ENCODE results near the gene LRRC7. TPM values are rescaled to one million over a fixed set of nuclear protein-coding genes. Genes with fewer than 3 reads are reported as not detected.

LRRC7 gene
- total and polyA plus RNA-seq, 2 of the 13 experiments (the other 11 are each of a cell fraction or from before 2014, with no cell fraction given) = not detected

GRCh38 chr1:69898403-69898947 lies 330.8 kb downstream of the LRRC7 start (continued):
- no peak for TF ChIP-seq MAFK (conservative IDR thresholded peaks at IDR 0.05 in 1 of 2, IDR thresholded peaks at IDR 0.05 in 1 of 2; ENCODE audit: low read length in 2 of 2)
- TF ChIP-seq KDM1A (CRISPR knock-in tag; IDR thresholded peaks at IDR 0.05) = no peak
- no peak for TF ChIP-seq ZNF558 (CRISPR knock-in tag; IDR thresholded peaks at IDR 0.05; ENCODE audit: borderline replicate concordance)
- no peak for TF ChIP-seq IRF2 (CRISPR knock-in tag; IDR thresholded peaks at IDR 0.05)
- no peak for TF ChIP-seq ZBTB46 (CRISPR knock-in tag; IDR thresholded peaks at IDR 0.05; ENCODE audit: borderline replicate concordance)

GRCh38 chr1:69911301-69911801 lies 343.6 kb downstream of the LRRC7 start:
- CTCF ChIA-PET (ENCODE audit: low intra/inter-chr PET ratio, low total read pairs) = no interaction called here
- intact Hi-C loops (cut with micrococcal nuclease; ENCODE audit: unreplicated experiment) = no loop called here
- TF ChIP-seq SMARCE1 (IDR thresholded peaks at IDR 0.05; ENCODE audit: borderline replicate concordance) (no peak), ZNF354B (CRISPR knock-in tag; IDR thresholded peaks at IDR 0.05) (no peak), MIXL1 (CRISPR knock-in tag; IDR thresholded peaks at IDR 0.05) (no peak), RORA (CRISPR knock-in tag; IDR thresholded peaks at IDR 0.05) (no peak), ZNF772 (CRISPR knock-in tag; IDR thresholded peaks at IDR 0.05) (no peak), ZNF841 (CRISPR knock-in tag; IDR thresholded peaks at IDR 0.05; ENCODE audit: borderline replicate concordance) (no peak), ZNF343 (CRISPR knock-in tag; IDR thresholded peaks at IDR 0.05) (no peak), SRSF4 (IDR thresholded peaks at IDR 0.05; ENCODE audit: low read depth, low read length, poor library complexity, severe bottlenecking) (no peak), SIN3A (IDR thresholded peaks at IDR 0.05; ENCODE audit: borderline replicate concordance, low read depth, low read length) (no peak), ZMAT5 (CRISPR knock-in tag; IDR thresholded peaks at IDR 0.05; ENCODE audit: borderline replicate concordance, low read depth) (no peak)
- TF ChIP-seq, protein P1, sequence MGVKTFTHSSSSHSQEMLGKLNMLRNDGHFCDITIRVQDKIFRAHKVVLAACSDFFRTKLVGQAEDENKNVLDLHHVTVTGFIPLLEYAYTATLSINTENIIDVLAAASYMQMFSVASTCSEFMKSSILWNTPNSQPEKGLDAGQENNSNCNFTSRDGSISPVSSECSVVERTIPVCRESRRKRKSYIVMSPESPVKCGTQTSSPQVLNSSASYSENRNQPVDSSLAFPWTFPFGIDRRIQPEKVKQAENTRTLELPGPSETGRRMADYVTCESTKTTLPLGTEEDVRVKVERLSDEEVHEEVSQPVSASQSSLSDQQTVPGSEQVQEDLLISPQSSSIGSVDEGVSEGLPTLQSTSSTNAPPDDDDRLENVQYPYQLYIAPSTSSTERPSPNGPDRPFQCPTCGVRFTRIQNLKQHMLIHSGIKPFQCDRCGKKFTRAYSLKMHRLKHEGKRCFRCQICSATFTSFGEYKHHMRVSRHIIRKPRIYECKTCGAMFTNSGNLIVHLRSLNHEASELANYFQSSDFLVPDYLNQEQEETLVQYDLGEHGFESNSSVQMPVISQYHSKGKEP (CRISPR knock-in tag; IDR thresholded peaks at IDR 0.05) = no peak
- TF ChIP-seq, protein P2, sequence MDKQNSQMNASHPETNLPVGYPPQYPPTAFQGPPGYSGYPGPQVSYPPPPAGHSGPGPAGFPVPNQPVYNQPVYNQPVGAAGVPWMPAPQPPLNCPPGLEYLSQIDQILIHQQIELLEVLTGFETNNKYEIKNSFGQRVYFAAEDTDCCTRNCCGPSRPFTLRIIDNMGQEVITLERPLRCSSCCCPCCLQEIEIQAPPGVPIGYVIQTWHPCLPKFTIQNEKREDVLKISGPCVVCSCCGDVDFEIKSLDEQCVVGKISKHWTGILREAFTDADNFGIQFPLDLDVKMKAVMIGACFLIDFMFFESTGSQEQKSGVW (CRISPR knock-in tag; IDR thresholded peaks at IDR 0.05; ENCODE audit: borderline replicate concordance) = no peak
- TF ChIP-seq, protein P3, sequence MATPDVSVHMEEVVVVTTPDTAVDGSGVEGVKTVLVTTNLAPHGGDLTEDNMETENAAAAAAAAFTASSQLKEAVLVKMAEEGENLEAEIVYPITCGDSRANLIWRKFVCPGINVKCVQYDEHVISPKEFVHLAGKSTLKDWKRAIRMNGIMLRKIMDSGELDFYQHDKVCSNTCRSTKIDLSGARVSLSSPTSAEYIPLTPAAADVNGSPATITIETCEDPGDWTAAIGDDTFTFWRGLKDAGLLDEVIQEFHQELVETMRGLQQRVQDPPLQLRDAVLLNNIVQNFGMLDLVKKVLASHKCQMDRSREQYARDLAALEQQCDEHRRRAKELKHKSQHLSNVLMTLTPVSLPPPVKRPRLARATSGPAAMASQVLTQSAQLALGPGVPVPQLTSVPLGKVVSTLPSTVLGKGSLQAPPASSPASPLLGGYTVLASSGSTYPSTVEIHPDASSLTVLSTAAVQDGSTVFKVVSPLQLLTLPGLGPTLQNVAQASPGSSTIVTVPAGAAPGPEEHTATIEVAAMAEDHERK (CRISPR knock-in tag; IDR thresholded peaks at IDR 0.05; ENCODE audit: low read depth) = no peak

More at GRCh38 chr1:69911301-69911801, 343.6 kb downstream of the LRRC7 start:
- in situ Hi-C loops (cut with HindIII; ENCODE audit: extremely low pct_ligation_motif_present, low pct_unique_long_range_greater_than_20kb) = no loop called here
- H3K4me1 ChIP-seq (ENCODE audit: insufficient read depth, low read length) = no peaks in the 10 kb centered on the region
- no TSS peak for BruUV-seq (replicated peaks)
- WGBS (ENCODE audit: low lambda C conversion rate) = 9% methylated on average over 1 of the region's 1 CpG
- no peaks in the 10 kb centered on the region for H4K20me1 ChIP-seq (ENCODE audit: insufficient read depth, low read length)
- no peak overlapping the region for H3K9ac ChIP-seq (ENCODE audit: insufficient read depth, low read depth, low read length)
- no peaks in the 10 kb centered on the region for H3K27me3 ChIP-seq (ENCODE audit: control insufficient read depth in 1 of 2, insufficient read depth in 2 of 2, low read length in 2 of 2)
- no peak overlapping the region for H3K4me3 ChIP-seq (replicated peaks in 1 of 3; ENCODE audit: insufficient read depth in 1 of 3, low read depth in 2 of 3, low read length in 3 of 3)
- H3K79me2 ChIP-seq (ENCODE audit: insufficient read depth, low read length) = no peaks in the 10 kb centered on the region
- H3K27ac ChIP-seq (ENCODE audit: extremely low read length, insufficient read depth, low read length) = no peak overlapping the region
- ATAC-seq = no peak
- no peak overlapping the region for H3K4me2 ChIP-seq (ENCODE audit: low read depth, low read length)
- H2AFZ ChIP-seq (ENCODE audit: low read length) = no peak overlapping the region
- FAIRE-seq = no peak
- POLR2A ChIA-PET = no interaction called here
- no peaks in the 10 kb centered on the region for H3K36me3 ChIP-seq (replicated peaks in 1 of 2; ENCODE audit: control insufficient read depth in 1 of 2, insufficient read depth in 2 of 2, low read length in 2 of 2)
- DNase-seq (ENCODE audit: low spot score) = no peak
- no peaks in the 10 kb centered on the region for H3K9me3 ChIP-seq (ENCODE audit: low read length)

All from HepG2 (cell line).